ENCODE data around the gene ZDHHC14.
"Not testable (repeated sequence)": the region's sequence is repeated elsewhere in the genome, so short reads cannot be mapped to it uniquely, and the experiment has no call there.

Gene ZDHHC14

DNA sequence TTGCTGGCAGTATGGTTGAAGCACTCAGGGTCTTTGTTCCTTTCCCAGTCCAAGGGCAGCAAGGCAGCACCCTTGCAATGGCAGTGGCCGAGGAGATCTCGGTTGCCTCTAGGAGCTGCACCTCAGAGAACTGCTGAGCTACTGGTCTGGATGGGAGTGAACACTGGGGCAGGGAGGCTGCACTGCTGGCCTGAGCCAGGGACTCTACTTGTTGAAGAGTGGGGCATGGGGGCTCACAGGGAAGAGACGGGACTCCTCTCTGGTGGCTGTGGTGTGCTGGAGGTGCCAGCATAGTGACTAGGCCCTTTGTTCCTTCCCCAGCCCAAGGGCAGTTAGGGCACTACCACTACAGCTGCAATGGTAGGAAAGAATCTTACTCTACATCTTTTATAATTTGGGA lies 203.0 kb downstream of the ZDHHC14 start:
- no peak for DNase-seq

DNA sequence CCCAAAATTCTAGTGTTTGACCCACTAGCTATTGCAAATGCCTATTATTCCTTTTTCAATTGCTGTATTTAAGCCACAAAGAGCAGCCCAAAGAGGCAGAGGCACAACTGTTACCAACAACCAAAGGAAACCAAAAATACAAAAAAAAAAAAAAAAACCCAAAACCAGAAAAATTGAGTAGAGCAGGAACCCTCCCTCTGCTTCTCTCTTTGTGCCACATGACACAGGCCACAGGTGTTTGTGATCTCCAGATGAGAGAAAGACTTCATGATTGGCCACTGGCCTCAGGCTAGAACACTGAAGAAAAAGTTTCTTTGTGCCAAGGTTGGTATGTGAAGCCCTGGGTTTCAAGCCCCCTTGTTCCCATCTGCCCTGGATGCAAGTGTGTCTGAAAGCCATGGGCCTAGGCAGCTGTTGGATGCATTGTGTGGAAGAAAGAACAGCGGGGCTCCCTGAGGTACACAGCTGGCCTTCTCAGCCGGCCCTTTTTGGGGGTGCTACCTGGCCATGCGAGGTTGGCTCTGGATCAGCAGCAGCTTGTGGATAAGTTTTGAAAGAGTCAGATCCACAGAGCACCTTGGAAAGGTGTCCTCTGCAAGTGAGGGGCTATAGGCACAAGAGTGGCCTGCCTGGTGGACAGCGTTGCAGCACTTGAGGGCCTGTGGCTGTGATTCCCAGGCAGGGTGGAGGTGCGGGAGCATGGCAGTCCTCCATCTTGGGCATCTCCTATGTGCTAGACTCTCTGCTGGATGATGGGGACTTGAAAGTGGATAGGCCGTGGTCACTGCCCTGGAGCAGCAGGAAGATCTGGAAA lies 204.5 kb downstream of the ZDHHC14 start:
- DNase-seq = no peak

DNA sequence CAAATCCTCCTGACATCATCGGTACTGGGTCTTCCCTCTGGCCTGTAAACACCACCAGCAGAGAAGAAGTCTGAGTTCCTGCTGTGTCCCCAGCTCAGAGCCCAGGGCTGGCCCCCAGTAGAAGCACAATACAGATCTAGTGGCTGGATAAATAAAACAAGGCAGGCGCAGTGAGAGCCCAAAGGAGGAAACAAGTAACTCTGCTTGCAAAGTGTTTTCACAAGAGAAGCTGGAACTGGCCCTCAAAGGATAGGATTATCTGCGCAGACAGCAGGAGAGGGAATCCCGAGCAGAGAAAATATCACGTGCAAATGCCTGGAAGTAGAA lies 205.1 kb downstream of the ZDHHC14 start:
- DNase-seq = no peak

- no peak for DNase-seq
These were observed 205.6 kb downstream of the ZDHHC14 start for GRCh38 chr6:157586476-157587126.

DNA sequence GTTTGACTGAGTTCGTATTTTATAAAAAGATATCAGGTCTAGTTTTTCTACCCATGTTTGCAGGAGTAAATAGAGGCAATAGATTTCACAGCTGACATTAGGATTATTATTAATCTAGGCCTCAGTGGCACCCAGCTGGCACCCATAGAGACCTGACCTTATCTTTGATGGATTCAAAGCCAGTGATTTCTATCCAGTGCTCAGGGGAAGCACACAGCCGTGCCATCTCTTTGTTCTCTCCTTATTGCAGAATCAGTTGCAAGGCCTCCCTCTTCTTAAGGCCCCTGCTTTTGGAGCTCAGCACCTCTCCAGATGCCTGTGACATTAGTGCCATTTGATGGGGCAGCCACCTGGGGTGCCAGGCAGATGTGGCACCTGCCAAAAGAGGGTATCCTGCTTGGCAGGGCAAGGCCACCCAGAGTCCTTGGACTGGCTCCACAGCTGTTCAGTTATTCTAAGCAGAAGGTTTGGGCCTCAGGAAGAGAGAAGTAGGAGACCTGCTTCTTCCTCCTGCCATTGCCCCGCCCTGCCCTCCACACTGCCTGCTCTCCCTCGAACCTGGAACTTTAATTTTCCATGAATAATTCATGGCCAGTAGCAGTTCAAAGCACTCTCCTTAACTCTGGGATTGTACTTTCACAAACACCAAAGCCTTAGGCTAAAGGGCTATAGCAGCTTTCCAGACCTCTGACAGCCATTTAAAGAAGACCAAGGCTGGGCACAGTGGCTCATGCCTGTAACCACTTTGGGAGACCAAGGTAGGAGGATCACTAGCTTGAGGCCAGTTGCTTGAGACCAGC lies 206.3 kb downstream of the ZDHHC14 start:
- no peak for DNase-seq

DNA sequence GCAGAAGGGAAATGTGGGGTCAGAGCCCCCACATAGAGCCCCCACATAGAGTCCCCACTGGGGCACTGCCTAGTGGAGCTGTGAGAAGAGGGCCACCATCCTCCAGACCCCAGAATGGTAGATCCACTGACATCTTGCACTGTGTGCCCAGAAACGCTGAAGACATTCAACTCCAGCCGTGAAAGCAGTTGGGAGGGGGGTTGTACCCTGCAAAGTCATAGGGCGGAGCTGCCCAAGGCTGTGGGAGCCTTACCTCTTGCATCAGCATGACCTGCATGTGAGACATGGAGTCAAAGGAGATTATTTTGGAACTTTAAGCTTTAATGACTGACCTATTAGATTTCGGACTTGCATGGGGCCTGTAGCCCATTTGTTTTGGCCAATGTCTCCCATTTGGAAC lies 209.7 kb downstream of the ZDHHC14 start:
- DNase-seq = not testable (repeated sequence)

DNA sequence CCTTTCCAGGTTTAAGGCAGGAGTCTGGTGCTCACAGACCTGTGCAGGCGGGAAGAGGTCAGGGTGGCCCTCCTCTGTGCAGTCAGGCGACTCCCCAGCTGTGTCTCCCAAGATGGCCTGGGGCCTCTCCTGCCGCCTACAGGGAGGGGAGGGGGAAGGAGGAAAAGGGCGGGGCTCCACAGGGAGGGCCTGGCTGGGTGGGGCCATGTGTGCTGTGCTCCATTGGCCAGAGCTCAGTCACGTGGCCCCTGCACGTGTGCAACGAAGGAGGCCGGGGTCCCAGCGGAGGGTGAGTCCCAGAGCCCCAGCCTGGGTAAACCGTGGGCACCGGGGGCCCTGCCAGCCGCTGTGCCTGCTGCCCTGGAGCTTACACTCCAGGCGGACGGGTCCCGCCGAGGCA lies 211.6 kb downstream of the ZDHHC14 start:
- no peak for DNase-seq

- no peak for DNase-seq
These were observed 212.0 kb downstream of the ZDHHC14 start for GRCh38 chr6:157592980-157593379.

DNA sequence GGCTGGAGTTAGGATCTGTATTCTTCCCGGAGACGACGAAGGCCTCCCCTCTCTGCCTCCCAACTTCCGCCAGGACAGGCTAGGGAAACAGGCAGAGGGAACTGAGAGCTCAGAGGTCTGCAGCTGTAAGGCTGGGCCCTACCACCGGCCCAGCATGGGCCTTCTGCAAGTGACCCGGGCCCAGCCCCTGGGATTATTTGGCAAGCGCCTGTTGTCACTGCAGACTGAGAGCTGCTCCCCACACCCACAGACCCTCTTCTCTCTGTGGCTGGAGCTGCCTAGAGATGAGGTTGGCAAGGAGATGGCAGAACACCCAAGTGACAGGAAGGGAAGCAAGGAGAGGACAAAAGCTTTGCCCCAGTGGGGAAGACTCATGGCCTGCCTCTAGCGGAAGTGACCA lies 212.6 kb downstream of the ZDHHC14 start:
- DNase-seq = no peak

- DNase-seq = no peak
These were observed 213.3 kb downstream of the ZDHHC14 start for GRCh38 chr6:157594292-157594691.

DNA sequence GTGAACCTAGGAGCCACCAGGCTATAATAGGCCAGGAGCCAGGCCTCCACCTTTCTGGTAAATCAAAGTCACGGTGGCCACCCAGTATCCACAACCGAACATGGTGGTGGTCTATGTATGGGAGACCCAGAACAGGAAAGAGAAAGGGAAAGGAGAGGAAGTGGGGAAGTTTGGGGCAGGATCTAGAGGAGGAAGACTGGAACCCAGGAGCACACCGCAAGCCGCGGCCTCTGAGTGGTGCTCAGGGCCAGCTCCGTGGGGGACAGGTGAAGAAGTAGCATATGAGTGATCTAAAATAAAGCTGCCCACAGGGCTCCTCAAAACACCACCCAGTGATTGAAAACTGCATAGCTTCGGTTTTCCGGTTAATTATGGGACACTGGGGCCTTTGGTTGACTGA lies 214.8 kb downstream of the ZDHHC14 start:
- DNase-seq = no peak

DNA sequence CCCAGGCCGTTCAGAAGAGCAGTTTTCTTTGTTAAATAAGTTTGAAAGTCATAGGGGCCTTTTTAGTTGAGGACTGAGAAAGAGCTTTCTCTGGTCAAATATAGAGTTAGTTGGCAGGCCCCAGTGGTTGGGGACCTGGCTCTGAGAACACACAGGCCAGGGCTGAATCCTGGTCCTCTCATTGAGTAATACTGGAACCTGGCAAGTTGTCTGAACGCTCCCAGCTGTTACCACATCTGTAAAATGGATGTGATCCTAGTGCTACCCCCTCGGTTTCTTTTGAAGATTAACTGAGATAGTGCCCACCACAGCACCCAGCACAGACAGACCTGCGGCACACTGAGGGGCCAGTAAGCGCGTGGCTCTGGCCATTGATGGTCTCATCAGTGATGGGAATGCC lies 215.5 kb downstream of the ZDHHC14 start:
- DNase-seq = no peak

- no peak for DNase-seq
These were observed 215.9 kb downstream of the ZDHHC14 start for GRCh38 chr6:157596886-157597285.

GRCh38 chr6:157597461-157598312 lies 216.7 kb downstream of the ZDHHC14 start:
- DNase-seq = peak; percentile 61

- no peak for DNase-seq
These were observed 218.2 kb downstream of the ZDHHC14 start for GRCh38 chr6:157599191-157599590.

DNA sequence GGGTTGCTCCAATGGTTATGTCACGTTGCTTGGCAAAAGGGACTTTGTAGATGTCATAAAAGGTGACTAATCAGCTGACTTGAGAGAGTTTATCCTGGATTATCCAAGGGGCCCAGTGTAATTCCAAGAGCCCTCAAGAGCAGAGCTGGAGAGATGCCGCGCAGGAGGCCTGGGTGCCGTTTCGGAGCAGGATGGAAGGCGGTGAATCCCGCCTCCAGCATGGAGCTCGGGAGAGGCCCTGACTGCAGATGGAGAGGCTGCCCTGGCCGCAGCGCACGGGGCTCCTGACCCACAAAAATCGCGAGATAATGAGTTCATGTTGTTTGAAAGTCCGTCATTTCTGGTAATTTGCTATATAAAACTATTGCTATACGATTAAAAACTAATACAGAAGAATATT lies 219.8 kb downstream of the ZDHHC14 start:
- no peak for DNase-seq

- no peak for DNase-seq
These were observed 221.7 kb downstream of the ZDHHC14 start for GRCh38 chr6:157602521-157603295.

GRCh38 chr6:157603314-157603940 lies 222.4 kb downstream of the ZDHHC14 start:
- no peak for DNase-seq

GRCh38 chr6:157603971-157604370 lies 223.0 kb downstream of the ZDHHC14 start:
- no peak for DNase-seq

GRCh38 chr6:157604816-157605215 lies 223.8 kb downstream of the ZDHHC14 start:
- no peak for DNase-seq

GRCh38 chr6:157605484-157605883 lies 224.5 kb downstream of the ZDHHC14 start:
- DNase-seq = no peak

- DNase-seq = no peak
These were observed 225.5 kb downstream of the ZDHHC14 start for GRCh38 chr6:157606516-157606915.

All from right hindlimb (tissue), 1 donor.